IMR-90 (cell line): ENCODE measurements around the gene PPP1R12C. TPM values are rescaled to one million over a fixed set of nuclear protein-coding genes. Genes with fewer than 3 reads are reported as not detected.

Source experiments
- ATAC-seq: fragments of 200-7000 bp; cut with Tn5 transposase; 2 replicates; pipeline ENCODE4 v1.9.1; 2020; ENCODE audit warnings: low read depth, mild to moderate bottlenecking, moderate library complexity
- BruUV-seq: library from RNA; stranded (reverse); fragments of 400-500 nt; replicated peaks from 2 replicates; lab custom pipeline; 2021; lab: Mats Ljungman, UMichigan
- CTCF ChIA-PET: fragments of 300-600 bp; formaldehyde crosslinking; extraction: SDS; loops from one replicate; lab custom pipeline; 2021; ENCODE audit warnings: antibody characterized with exemption; lab: Yijun Ruan, JAX
- POLR2A ChIA-PET: fragments of 300-600 bp; sonication (Branson Sonifier 250); formaldehyde crosslinking; loops from one replicate; lab custom pipeline; 2022; ENCODE audit warnings: antibody characterized with exemption; ENCODE audit not compliant: unreplicated experiment; lab: Charles Lee
- DNase-seq: peaks from one replicate; pipeline ENCODE4 v3.0.0; 2013
- H2AFZ ChIP-seq: replicated peaks from 2 replicates; pipeline ENCODE3; 2013; ENCODE audit warnings: low read length, mild to moderate bottlenecking; ENCODE audit not compliant: poor library complexity
- H2AK5ac ChIP-seq: 2 replicates; pipeline ENCODE4 v1.6.1; 2013; ENCODE audit warnings: low read depth, low read length, inconsistent platforms
- H2AK9ac ChIP-seq: replicated peaks from 2 replicates; pipeline ENCODE3; 2013; ENCODE audit warnings: mild to moderate bottlenecking, low read depth, low read length, moderate library complexity; ENCODE audit not compliant: poor library complexity
- H2BK120ac ChIP-seq: 2 replicates; pipeline ENCODE4 v1.6.1; 2013; ENCODE audit warnings: low read depth, low read length, inconsistent platforms
- H2BK15ac ChIP-seq: 3 replicates; pipeline ENCODE4 v1.6.1; 2013; ENCODE audit warnings: low read depth, low read length, inconsistent platforms
- H2BK20ac ChIP-seq: 2 replicates; pipeline ENCODE4 v1.6.1; 2013; ENCODE audit warnings: low read depth, mild to moderate bottlenecking, inconsistent platforms, low read length, moderate library complexity
- H2BK5ac ChIP-seq: 2 replicates; pipeline ENCODE4 v1.6.1; 2013; ENCODE audit warnings: mild to moderate bottlenecking, low read depth, low read length, inconsistent platforms; ENCODE audit not compliant: poor library complexity, severe bottlenecking
- H3K14ac ChIP-seq: replicated peaks from 2 replicates; pipeline ENCODE4 v1.6.1; 2013; ENCODE audit warnings: low read depth, low read length, inconsistent platforms
- H3K18ac ChIP-seq: 2 replicates; pipeline ENCODE4 v1.6.1; 2013; ENCODE audit warnings: low read depth, low read length, control low read depth
- H3K23ac ChIP-seq: 2 replicates; pipeline ENCODE4 v1.6.1; 2013; ENCODE audit warnings: low read depth, low read length, inconsistent platforms
- H3K27ac ChIP-seq: 2 replicates; pipeline ENCODE4 v1.5.1; 2013; ENCODE audit warnings: mild to moderate bottlenecking, control low read depth, low read length; ENCODE audit not compliant: insufficient read depth
- H3K27me3 ChIP-seq: 2 replicates; pipeline ENCODE4 v1.6.1; 2013; ENCODE audit warnings: low read length; ENCODE audit not compliant: control insufficient read depth, insufficient read depth
- H3K36me3 ChIP-seq: 2 replicates; pipeline ENCODE4 v1.6.1; 2013; ENCODE audit warnings: low read length, mixed read lengths; ENCODE audit not compliant: control insufficient read depth, insufficient read depth
- H3K4ac ChIP-seq: 2 replicates; pipeline ENCODE4 v1.6.1; 2013; ENCODE audit warnings: low read depth, low read length, inconsistent platforms
- H3K4me1 ChIP-seq: 2 replicates; pipeline ENCODE4 v1.6.1; 2013; ENCODE audit warnings: low read length, mixed read lengths; ENCODE audit not compliant: control insufficient read depth, insufficient read depth
- H3K4me2 ChIP-seq: 2 replicates; pipeline ENCODE4 v1.6.1; 2013; ENCODE audit warnings: low read depth, mild to moderate bottlenecking, control low read depth, low read length, moderate library complexity
- H3K4me3 ChIP-seq: 2 replicates; pipeline ENCODE4 v1.5.1; 2013; ENCODE audit warnings: low read depth, mild to moderate bottlenecking, control low read depth, low read length, moderate library complexity; ENCODE audit not compliant: insufficient read depth
- H3K56ac ChIP-seq: 2 replicates; pipeline ENCODE4 v1.6.1; 2013; ENCODE audit warnings: low read length, inconsistent platforms; ENCODE audit not compliant: insufficient read depth; ENCODE audit errors: extremely low read depth
- H3K79me1 ChIP-seq, 2 experiments: 2 replicates each; pipeline ENCODE4 v1.6.1; 2013; ENCODE audit warnings: low read length in 2 of 2, inconsistent platforms in 1 of 2, low read depth in 1 of 2
- H3K9ac ChIP-seq: 2 replicates; pipeline ENCODE4 v1.6.1; 2013; ENCODE audit warnings: low read depth, low read length, control low read depth
- H3K9me1 ChIP-seq: 2 replicates; pipeline ENCODE4 v1.6.1; 2013; ENCODE audit warnings: low read length, inconsistent platforms; ENCODE audit not compliant: insufficient read depth
- H3K9me3 ChIP-seq: 2 replicates; pipeline ENCODE4 v1.6.1; 2013; ENCODE audit warnings: low read length; ENCODE audit not compliant: control insufficient read depth, insufficient read depth
- H4K20me1 ChIP-seq: 2 replicates; pipeline ENCODE4 v1.6.1; 2013; ENCODE audit warnings: low read length, inconsistent platforms; ENCODE audit not compliant: insufficient read depth
- H4K5ac ChIP-seq: 2 replicates; pipeline ENCODE4 v1.6.1; 2013; ENCODE audit warnings: mild to moderate bottlenecking, low read depth, low read length, control low read depth
- H4K8ac ChIP-seq, 2 experiments: 2 replicates each; pipeline ENCODE4 v1.6.1; 2013; ENCODE audit warnings: low read depth in 2 of 2, low read length in 2 of 2, control low read depth in 1 of 2, inconsistent platforms in 1 of 2
- H4K91ac ChIP-seq: 2 replicates; pipeline ENCODE4 v1.6.1; 2013; ENCODE audit warnings: low read depth, low read length, inconsistent platforms; ENCODE audit not compliant: insufficient read depth
- CTCF ChIP-seq: conservative IDR thresholded peaks from 2 replicates; pipeline ENCODE4 v1.5.1; 2012; ENCODE audit warnings: mild to moderate bottlenecking, low read depth, low read length, improper control_type of control experiment
- whole genome bisulfite sequencing, 2 experiments: methylation state at CpG; one replicate each; pipeline versions ENCODE4 v1.1.5 to v1.1.7; 2013; ENCODE audit warnings: missing lambda C conversion rate in 2 of 2; ENCODE audit not compliant: insufficient read length in 1 of 2; ENCODE audit errors: extremely low coverage in 2 of 2; 5-methylcytosine and 5-hydroxymethylcytosine counted together
- dilution Hi-C: fragments of 300-500 bp; cut with HindIII; formaldehyde crosslinking; loops from one replicate; pipeline ENCODE4 v1.14.3; 2018; ENCODE audit warnings: low sequenced_read_pairs; ENCODE audit not compliant: unreplicated experiment
- in situ Hi-C: fragments of 300-500 bp; cut with MboI; formaldehyde crosslinking; loops from 3 replicates; pipeline ENCODE4 v1.14.3; 2019; ENCODE audit warnings: low sequenced_read_pairs, inconsistent platforms, mixed read lengths
- intact Hi-C: fragments of 100-400 bp; cut with micrococcal nuclease; formaldehyde crosslinking; loops from 2 replicates; pipeline ENCODE4 v1.10.0; 2022
- polyA plus RNA-seq, 3 experiments: library from polyadenylated mRNA; depleted of rRNA; stranded (reverse); fragments of >200 nt; gene quantifications; 2 replicates each; pipeline ENCODE4 v1.2.3, GENCODE V29; 2012; ENCODE audit warnings: low replicate concordance in 1 of 3
- total RNA-seq: library from RNA; depleted of rRNA; stranded (reverse); fragments of >200 nt; gene quantifications from 2 replicates; pipeline ENCODE4 v1.2.3, GENCODE V29; 2012
- TF ChIP-seq, protein P1 (sequence below): fragments of 150-350 bp; IDR thresholded peaks from 2 replicates; pipeline ENCODE4 v1.6.1; 2017; ENCODE audit warnings: mild to moderate bottlenecking, antibody characterized with exemption, low read length, low read depth

Gene PPP1R12C
- total and polyA plus RNA-seq, 2 of the 4 experiments (the other 2 are of a cell fraction) = 21.5 to 81.4 TPM

DNA sequence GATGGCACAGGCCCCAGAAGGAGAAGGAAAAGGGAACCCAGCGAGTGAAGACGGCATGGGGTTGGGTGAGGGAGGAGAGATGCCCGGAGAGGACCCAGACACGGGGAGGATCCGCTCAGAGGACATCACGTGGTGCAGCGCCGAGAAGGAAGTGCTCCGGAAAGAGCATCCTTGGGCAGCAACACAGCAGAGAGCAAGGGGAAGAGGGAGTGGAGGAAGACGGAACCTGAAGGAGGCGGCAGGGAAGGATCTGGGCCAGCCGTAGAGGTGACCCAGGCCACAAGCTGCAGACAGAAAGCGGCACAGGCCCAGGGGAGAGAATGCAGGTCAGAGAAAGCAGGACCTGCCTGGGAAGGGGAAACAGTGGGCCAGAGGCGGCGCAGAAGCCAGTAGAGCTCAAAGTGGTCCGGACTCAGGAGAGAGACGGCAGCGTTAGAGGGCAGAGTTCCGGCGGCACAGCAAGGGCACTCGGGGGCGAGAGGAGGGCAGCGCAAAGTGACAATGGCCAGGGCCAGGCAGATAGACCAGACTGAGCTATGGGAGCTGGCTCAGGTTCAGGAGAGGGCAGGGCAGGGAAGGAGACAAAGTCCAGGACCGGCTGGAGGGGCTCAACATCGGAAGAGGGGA, 1.1 kb downstream of the PPP1R12C start:
- no peak overlapping the region for H2BK120ac ChIP-seq
- H3K18ac ChIP-seq = no peak overlapping the region
- 1% methylated on average over 19 of the region's 25 CpGs; no CpG with 5 or more reads in 1 of the 2 experiments for whole genome bisulfite sequencing, 2 experiments
- peak overlapping the region; percentile 80 for H2AK5ac ChIP-seq
- peak overlapping the region in 1 of 2 experiments; percentile 64; a peak in 2 of 4 replicates for H4K8ac ChIP-seq
- H4K20me1 ChIP-seq = peaks cover 56% of the 10 kb centered on the region
- peak overlapping the region; percentile 70 for H3K27ac ChIP-seq
- intact Hi-C loops = no loop called here
- ChIA-PET POLR2A (no interaction called here), CTCF (no interaction called here)
- peaks cover 13% of the 10 kb centered on the region for H3K4me1 ChIP-seq
- peak overlapping the region; percentile 79 for H3K9ac ChIP-seq
- TF ChIP-seq CTCF = no peak
- TF ChIP-seq, protein P1, sequence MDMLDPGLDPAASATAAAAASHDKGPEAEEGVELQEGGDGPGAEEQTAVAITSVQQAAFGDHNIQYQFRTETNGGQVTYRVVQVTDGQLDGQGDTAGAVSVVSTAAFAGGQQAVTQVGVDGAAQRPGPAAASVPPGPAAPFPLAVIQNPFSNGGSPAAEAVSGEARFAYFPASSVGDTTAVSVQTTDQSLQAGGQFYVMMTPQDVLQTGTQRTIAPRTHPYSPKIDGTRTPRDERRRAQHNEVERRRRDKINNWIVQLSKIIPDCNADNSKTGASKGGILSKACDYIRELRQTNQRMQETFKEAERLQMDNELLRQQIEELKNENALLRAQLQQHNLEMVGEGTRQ = peak; percentile 95
- peak overlapping the region; percentile 13; the same call in 1 of the 2 replicates for H4K91ac ChIP-seq
- H3K9me1 ChIP-seq = peaks cover 4% of the 10 kb centered on the region; the same call in 1 of the 2 replicates
- H3K9me3 ChIP-seq = no peaks in the 10 kb centered on the region
- H3K36me3 ChIP-seq = peaks cover 7% of the 10 kb centered on the region; the same call in 1 of the 2 replicates
- ATAC-seq (peak; percentile 51), DNase-seq (peak; percentile 66)
- H4K5ac ChIP-seq = 0 out of 2 replicates have a peak overlapping the region, but pooled peaks have one; percentile 12
- peak overlapping the region; percentile 14 for H2BK5ac ChIP-seq
- H2AFZ ChIP-seq = peak overlapping the region; percentile 87
- peak overlapping the region; percentile 73 for H3K4ac ChIP-seq
- peak overlapping the region; percentile 89 for H3K4me2 ChIP-seq
- peak overlapping the region; percentile 98 for H2AK9ac ChIP-seq
- peak overlapping the region; percentile 39 for H3K56ac ChIP-seq
- H3K14ac ChIP-seq = peak overlapping the region; percentile 71
- BruUV-seq = no TSS peak
- no peak overlapping the region for H2BK15ac ChIP-seq
- peak overlapping the region; percentile 74 for H3K23ac ChIP-seq
- no peak overlapping the region for H2BK20ac ChIP-seq
- no peaks in the 10 kb centered on the region for H3K27me3 ChIP-seq
- peaks cover 15 to 44% of the 10 kb centered on the region in 2 experiments; a peak in 3 of 4 replicates for H3K79me1 ChIP-seq
- dilution Hi-C loops = no loop called here
- in situ Hi-C loops = loop anchor here (25.0 kb wide), 1 partner anchor 521 kb away; the partner anchor contains the start of genes CCDC106, ZNF580 and ZNF581
- H3K4me3 ChIP-seq = peak overlapping the region; percentile 55
